ENCODE data around the gene ATE1. TPM values are rescaled to one million over a fixed set of nuclear protein-coding genes. Genes with fewer than 3 reads are reported as not detected.

The ATE1 gene
- total and polyA plus RNA-seq, 2 experiments from 2014 or later: 17.4 to 24.5 TPM

DNA sequence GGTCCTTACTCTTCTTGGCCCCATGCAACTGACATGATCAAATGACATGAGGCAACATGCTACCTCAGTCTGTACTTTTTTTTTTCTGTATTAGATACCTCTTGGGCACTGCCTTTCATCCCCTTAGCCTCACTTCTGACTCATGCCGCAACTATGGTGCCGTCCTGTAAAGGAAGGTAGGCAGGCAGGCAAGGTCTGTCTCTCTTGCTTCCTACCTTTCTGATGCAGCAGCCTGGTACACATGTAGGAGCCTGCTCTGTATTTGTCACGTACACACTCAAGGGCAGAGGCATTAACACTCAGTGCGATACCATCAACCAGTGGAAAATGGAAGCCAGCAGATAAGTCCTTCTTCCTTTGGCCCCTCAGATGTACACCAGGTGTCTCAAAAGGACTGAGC is 146.7 kb downstream of the ATE1 start:
- no peak overlapping the region for H3K27ac ChIP-seq (ENCODE audit: low read depth)
- no peak overlapping the region for H3K27ac Mint-ChIP-seq
- ATAC-seq: no peak
- no peak overlapping the region for H3K4me3 ChIP-seq
- H3K4me1 ChIP-seq (ENCODE audit: insufficient read depth): no peaks in the 10 kb centered on the region
- no peak for DNase-seq (ENCODE audit: low spot score)
- H3K4me2 ChIP-seq: no peak overlapping the region
- no peaks in the 10 kb centered on the region for H4K20me1 ChIP-seq (replicated peaks; ENCODE audit: insufficient read depth)
- H3K36me3 Mint-ChIP-seq (ENCODE audit: low read depth): no peaks in the 10 kb centered on the region
- H3K27me3 Mint-ChIP-seq (ENCODE audit: insufficient read depth, low read depth, poor library complexity): peaks cover 1% of the 10 kb centered on the region
- H2AFZ ChIP-seq: no peak overlapping the region
- no peaks in the 10 kb centered on the region for H3F3A ChIP-seq (replicated peaks; ENCODE audit: low read depth)
- no peaks in the 10 kb centered on the region for H3K9me2 ChIP-seq (ENCODE audit: insufficient read depth)
- H3K4me1 Mint-ChIP-seq: no peaks in the 10 kb centered on the region
- H3K79me2 ChIP-seq (replicated peaks; ENCODE audit: insufficient read depth): no peaks in the 10 kb centered on the region
- no peak for TF ChIP-seq ZNF114 (CRISPR knock-in tag; IDR thresholded peaks at IDR 0.05)
- no peak for TF ChIP-seq STAT1 (IDR thresholded peaks at IDR 0.05; ENCODE audit: unreplicated experiment)
- TF ChIP-seq EZH2phosphoT487 (IDR thresholded peaks at IDR 0.05; ENCODE audit: unreplicated experiment): no peak
- no peak for TF ChIP-seq EZH2 (IDR thresholded peaks at IDR 0.05; ENCODE audit: low read depth, unreplicated experiment)
- no peak for TF ChIP-seq NANOG (IDR thresholded peaks at IDR 0.05; ENCODE audit: borderline replicate concordance)
- TF ChIP-seq, protein P1, sequence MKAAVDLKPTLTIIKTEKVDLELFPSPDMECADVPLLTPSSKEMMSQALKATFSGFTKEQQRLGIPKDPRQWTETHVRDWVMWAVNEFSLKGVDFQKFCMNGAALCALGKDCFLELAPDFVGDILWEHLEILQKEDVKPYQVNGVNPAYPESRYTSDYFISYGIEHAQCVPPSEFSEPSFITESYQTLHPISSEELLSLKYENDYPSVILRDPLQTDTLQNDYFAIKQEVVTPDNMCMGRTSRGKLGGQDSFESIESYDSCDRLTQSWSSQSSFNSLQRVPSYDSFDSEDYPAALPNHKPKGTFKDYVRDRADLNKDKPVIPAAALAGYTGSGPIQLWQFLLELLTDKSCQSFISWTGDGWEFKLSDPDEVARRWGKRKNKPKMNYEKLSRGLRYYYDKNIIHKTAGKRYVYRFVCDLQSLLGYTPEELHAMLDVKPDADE (IDR thresholded peaks at IDR 0.05): no peak
- no peak for TF ChIP-seq JUNB (IDR thresholded peaks at IDR 0.05; ENCODE audit: unreplicated experiment)
- no peak for TF ChIP-seq ZNF331 (CRISPR knock-in tag; IDR thresholded peaks at IDR 0.05; ENCODE audit: low read depth)
- TF ChIP-seq, protein P2, sequence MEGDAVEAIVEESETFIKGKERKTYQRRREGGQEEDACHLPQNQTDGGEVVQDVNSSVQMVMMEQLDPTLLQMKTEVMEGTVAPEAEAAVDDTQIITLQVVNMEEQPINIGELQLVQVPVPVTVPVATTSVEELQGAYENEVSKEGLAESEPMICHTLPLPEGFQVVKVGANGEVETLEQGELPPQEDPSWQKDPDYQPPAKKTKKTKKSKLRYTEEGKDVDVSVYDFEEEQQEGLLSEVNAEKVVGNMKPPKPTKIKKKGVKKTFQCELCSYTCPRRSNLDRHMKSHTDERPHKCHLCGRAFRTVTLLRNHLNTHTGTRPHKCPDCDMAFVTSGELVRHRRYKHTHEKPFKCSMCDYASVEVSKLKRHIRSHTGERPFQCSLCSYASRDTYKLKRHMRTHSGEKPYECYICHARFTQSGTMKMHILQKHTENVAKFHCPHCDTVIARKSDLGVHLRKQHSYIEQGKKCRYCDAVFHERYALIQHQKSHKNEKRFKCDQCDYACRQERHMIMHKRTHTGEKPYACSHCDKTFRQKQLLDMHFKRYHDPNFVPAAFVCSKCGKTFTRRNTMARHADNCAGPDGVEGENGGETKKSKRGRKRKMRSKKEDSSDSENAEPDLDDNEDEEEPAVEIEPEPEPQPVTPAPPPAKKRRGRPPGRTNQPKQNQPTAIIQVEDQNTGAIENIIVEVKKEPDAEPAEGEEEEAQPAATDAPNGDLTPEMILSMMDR (conservative IDR thresholded peaks at IDR 0.05; ENCODE audit: low read depth in 2 of 2): no peak
- H3K36me3 ChIP-seq (ENCODE audit: insufficient read depth): no peaks in the 10 kb centered on the region
- no peak overlapping the region for H3K4me3 Mint-ChIP-seq
- no peaks in the 10 kb centered on the region for H3K27me3 ChIP-seq (ENCODE audit: insufficient read depth)
- no peaks in the 10 kb centered on the region for H3K9me3 Mint-ChIP-seq

DNA sequence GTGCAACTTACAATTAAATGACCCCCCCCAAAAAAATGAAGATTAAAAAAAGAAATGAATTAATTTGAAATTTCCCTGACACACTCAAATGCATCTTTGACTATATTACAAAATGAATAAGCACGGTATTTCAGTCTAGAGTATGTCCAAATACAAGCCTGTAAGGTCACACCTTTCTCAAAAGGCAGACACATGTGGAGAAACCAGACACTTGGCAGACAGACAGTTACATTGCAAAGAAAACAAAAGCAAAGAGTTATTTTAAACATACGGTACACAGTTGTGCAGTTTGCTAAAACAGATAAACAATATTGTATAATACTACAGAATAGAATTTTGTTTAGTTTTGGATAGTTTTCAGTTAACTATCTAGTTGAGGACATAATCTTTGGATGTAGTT is 153.0 kb downstream of the ATE1 start:
- no peak overlapping the region for H3K27ac ChIP-seq (ENCODE audit: low read depth)
- H3K4me1 ChIP-seq (ENCODE audit: insufficient read depth): peaks cover 4% of the 10 kb centered on the region; the same call in 1 of the 2 replicates
- peaks cover 12% of the 10 kb centered on the region; the same call in 2 of the 3 replicates for H3K4me1 Mint-ChIP-seq
- no peaks in the 10 kb centered on the region for H4K20me1 ChIP-seq (replicated peaks; ENCODE audit: insufficient read depth)
- H3K27me3 ChIP-seq (ENCODE audit: insufficient read depth): no peaks in the 10 kb centered on the region
- no peak overlapping the region for H2AFZ ChIP-seq
- no peak overlapping the region for H3K4me3 ChIP-seq
- no peak overlapping the region for H3K27ac Mint-ChIP-seq
- no peak overlapping the region for H3K4me3 Mint-ChIP-seq
- DNase-seq (ENCODE audit: low spot score): no peak
- no peaks in the 10 kb centered on the region for H3K36me3 ChIP-seq (ENCODE audit: insufficient read depth)
- H3K4me2 ChIP-seq: no peak overlapping the region
- H3K79me2 ChIP-seq (replicated peaks; ENCODE audit: insufficient read depth): no peaks in the 10 kb centered on the region
- no peak for ATAC-seq
- no peaks in the 10 kb centered on the region for H3K9me2 ChIP-seq (ENCODE audit: insufficient read depth)
- H3K36me3 Mint-ChIP-seq (ENCODE audit: low read depth): no peaks in the 10 kb centered on the region
- H3K27me3 Mint-ChIP-seq (ENCODE audit: insufficient read depth, low read depth, poor library complexity): no peaks in the 10 kb centered on the region
- no peaks in the 10 kb centered on the region for H3K9me3 Mint-ChIP-seq
- H3F3A ChIP-seq (replicated peaks; ENCODE audit: low read depth): no peaks in the 10 kb centered on the region
- TF ChIP-seq CREB1 (CRISPR knock-in tag; IDR thresholded peaks at IDR 0.05; ENCODE audit: low read depth): no peak
- no peak for TF ChIP-seq ZNF114 (CRISPR knock-in tag; IDR thresholded peaks at IDR 0.05)
- TF ChIP-seq EZH2 (IDR thresholded peaks at IDR 0.05; ENCODE audit: low read depth, unreplicated experiment): no peak
- TF ChIP-seq ZNF462 (CRISPR knock-in tag; IDR thresholded peaks at IDR 0.05): no peak
- TF ChIP-seq ZNF331 (CRISPR knock-in tag; IDR thresholded peaks at IDR 0.05; ENCODE audit: low read depth): no peak
- no peak for TF ChIP-seq JUNB (IDR thresholded peaks at IDR 0.05; ENCODE audit: unreplicated experiment)

Data from GM23338 (cell line).